ENCODE measurements around the gene RALY. TPM values are rescaled to one million over a fixed set of nuclear protein-coding genes. Genes with fewer than 3 reads are reported as not detected.

Gene RALY
- polyA plus RNA-seq, 2 donors: 90.6 to 118 TPM

- H3K4me1 ChIP-seq (ENCODE audit: control insufficient read depth in 2 of 2, insufficient read depth in 2 of 2, low read length in 1 of 2): no peaks in the 10 kb centered on the region
- peaks cover 14 to 32% of the 10 kb centered on the region in 2 donors for H3K36me3 ChIP-seq (ENCODE audit: control insufficient read depth in 2 of 2, insufficient read depth in 2 of 2, low read length in 1 of 2)
- no peak overlapping the region for H3K27ac ChIP-seq (ENCODE audit: low read depth in 2 of 2, low read length in 1 of 2)
- no peaks in the 10 kb centered on the region for H3K9me3 ChIP-seq (ENCODE audit: control insufficient read depth in 2 of 2, insufficient read depth in 1 of 2, low read depth in 1 of 2, low read length in 1 of 2)
- H3K4me3 ChIP-seq (ENCODE audit: low read depth in 1 of 2, low read length in 2 of 2): no peak overlapping the region
- H3K27me3 ChIP-seq (ENCODE audit: control insufficient read depth in 1 of 2, insufficient read depth in 2 of 2, low read length in 2 of 2): no peaks in the 10 kb centered on the region
- 53 to 75% methylated on average over 3 of the region's 3 CpGs for WGBS, 2 donors
Observed at GRCh38 chr20:34100576-34100975, 106.9 kb downstream of the RALY start.

DNA sequence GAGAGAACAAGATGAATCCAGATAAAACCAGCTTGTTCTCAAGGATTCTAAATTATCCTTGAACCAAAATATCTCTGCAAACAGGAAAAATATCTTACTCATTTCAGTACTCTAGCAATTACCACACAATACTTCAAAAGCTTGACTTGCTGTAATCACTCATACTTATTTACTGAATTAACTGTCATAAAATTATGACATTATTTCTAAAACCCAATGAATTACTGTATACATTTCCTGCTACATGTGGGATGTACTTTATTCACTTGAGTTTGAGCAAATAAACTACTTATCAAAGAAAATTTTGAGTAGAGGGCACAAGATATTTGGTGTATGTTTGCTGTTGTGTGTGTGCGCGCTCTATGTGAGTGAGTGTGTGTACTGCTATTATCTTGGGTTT, 108.6 kb downstream of the RALY start:
- WGBS, 2 donors: 96 to 98% methylated on average over 2 of the region's 2 CpGs
- no peak overlapping the region for H3K4me3 ChIP-seq (ENCODE audit: low read depth in 1 of 2, low read length in 2 of 2)
- H3K36me3 ChIP-seq (ENCODE audit: control insufficient read depth in 2 of 2, insufficient read depth in 2 of 2, low read length in 1 of 2): peaks cover 6 to 23% of the 10 kb centered on the region in 2 donors
- H3K9me3 ChIP-seq (ENCODE audit: control insufficient read depth in 2 of 2, insufficient read depth in 1 of 2, low read depth in 1 of 2, low read length in 1 of 2): no peaks in the 10 kb centered on the region
- no peaks in the 10 kb centered on the region for H3K4me1 ChIP-seq (ENCODE audit: control insufficient read depth in 2 of 2, insufficient read depth in 2 of 2, low read length in 1 of 2)
- H3K27ac ChIP-seq (ENCODE audit: low read depth in 2 of 2, low read length in 1 of 2): no peak overlapping the region
- H3K27me3 ChIP-seq (ENCODE audit: control insufficient read depth in 1 of 2, insufficient read depth in 2 of 2, low read length in 2 of 2): no peaks in the 10 kb centered on the region

DNA sequence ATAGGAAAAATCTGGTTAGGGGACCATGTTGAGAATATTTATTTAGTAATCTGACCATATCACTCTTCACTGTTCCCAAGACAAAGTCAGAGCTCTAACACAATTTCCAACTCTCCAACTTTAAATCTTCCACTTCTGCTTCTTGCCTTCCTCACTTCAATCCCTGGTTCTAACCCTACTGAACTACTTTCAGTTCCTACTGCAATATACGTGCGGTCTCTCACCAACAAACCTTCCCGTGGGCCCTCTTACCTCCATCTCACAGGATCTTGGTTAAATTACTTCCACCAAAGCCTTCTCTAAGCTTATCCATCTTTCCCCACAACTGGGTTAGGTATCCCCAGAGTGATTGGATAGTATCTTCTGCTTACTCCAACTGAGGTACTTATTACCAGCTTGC, 110.3 kb downstream of the RALY start:
- WGBS, 2 donors: 87 to 91% methylated on average over 3 of the region's 3 CpGs
- Histone ChIP-seq H3K27ac (ENCODE audit: low read depth in 2 of 2, low read length in 1 of 2) (no peak overlapping the region), H3K4me3 (ENCODE audit: low read depth in 1 of 2, low read length in 2 of 2) (no peak overlapping the region), H3K4me1 (ENCODE audit: control insufficient read depth in 2 of 2, insufficient read depth in 2 of 2, low read length in 1 of 2) (no peaks in the 10 kb centered on the region), H3K27me3 (ENCODE audit: control insufficient read depth in 1 of 2, insufficient read depth in 2 of 2, low read length in 2 of 2) (no peaks in the 10 kb centered on the region), H3K9me3 (ENCODE audit: control insufficient read depth in 2 of 2, insufficient read depth in 1 of 2, low read depth in 1 of 2, low read length in 1 of 2) (no peaks in the 10 kb centered on the region), H3K36me3 (ENCODE audit: control insufficient read depth in 2 of 2, insufficient read depth in 2 of 2, low read length in 1 of 2) (peaks cover 6 to 23% of the 10 kb centered on the region in 2 donors)

- no peaks in the 10 kb centered on the region for H3K9me3 ChIP-seq (ENCODE audit: control insufficient read depth in 2 of 2, insufficient read depth in 1 of 2, low read depth in 1 of 2, low read length in 1 of 2)
- H3K36me3 ChIP-seq (ENCODE audit: control insufficient read depth in 2 of 2, insufficient read depth in 2 of 2, low read length in 1 of 2): peaks cover 6 to 18% of the 10 kb centered on the region in 2 donors
- WGBS, 2 donors: 93 to 97% methylated on average over 3 of the region's 3 CpGs
- H3K27ac ChIP-seq (ENCODE audit: low read depth in 2 of 2, low read length in 1 of 2): no peak overlapping the region
- H3K4me1 ChIP-seq (ENCODE audit: control insufficient read depth in 2 of 2, insufficient read depth in 2 of 2, low read length in 1 of 2): no peaks in the 10 kb centered on the region
- no peak overlapping the region for H3K4me3 ChIP-seq (ENCODE audit: low read depth in 1 of 2, low read length in 2 of 2)
- no peaks in the 10 kb centered on the region for H3K27me3 ChIP-seq (ENCODE audit: control insufficient read depth in 1 of 2, insufficient read depth in 2 of 2, low read length in 2 of 2)
Observed at GRCh38 chr20:34105978-34106675, 112.4 kb downstream of the RALY start.

GRCh38 chr20:34108616-34109174, 115.0 kb downstream of the RALY start:
- H3K27ac ChIP-seq (ENCODE audit: low read depth in 2 of 2, low read length in 1 of 2): no peak overlapping the region
- H3K4me3 ChIP-seq (ENCODE audit: low read depth in 1 of 2, low read length in 2 of 2): no peak overlapping the region
- H3K27me3 ChIP-seq (ENCODE audit: control insufficient read depth in 1 of 2, insufficient read depth in 2 of 2, low read length in 2 of 2): no peaks in the 10 kb centered on the region
- peaks cover 4 to 10% of the 10 kb centered on the region in 2 donors for H3K36me3 ChIP-seq (ENCODE audit: control insufficient read depth in 2 of 2, insufficient read depth in 2 of 2, low read length in 1 of 2)
- 77% methylated on average over 4 of the region's 4 CpGs for WGBS, 2 donors
- no peaks in the 10 kb centered on the region for H3K4me1 ChIP-seq (ENCODE audit: control insufficient read depth in 2 of 2, insufficient read depth in 2 of 2, low read length in 1 of 2)
- no peaks in the 10 kb centered on the region for H3K9me3 ChIP-seq (ENCODE audit: control insufficient read depth in 2 of 2, insufficient read depth in 1 of 2, low read depth in 1 of 2, low read length in 1 of 2)

DNA sequence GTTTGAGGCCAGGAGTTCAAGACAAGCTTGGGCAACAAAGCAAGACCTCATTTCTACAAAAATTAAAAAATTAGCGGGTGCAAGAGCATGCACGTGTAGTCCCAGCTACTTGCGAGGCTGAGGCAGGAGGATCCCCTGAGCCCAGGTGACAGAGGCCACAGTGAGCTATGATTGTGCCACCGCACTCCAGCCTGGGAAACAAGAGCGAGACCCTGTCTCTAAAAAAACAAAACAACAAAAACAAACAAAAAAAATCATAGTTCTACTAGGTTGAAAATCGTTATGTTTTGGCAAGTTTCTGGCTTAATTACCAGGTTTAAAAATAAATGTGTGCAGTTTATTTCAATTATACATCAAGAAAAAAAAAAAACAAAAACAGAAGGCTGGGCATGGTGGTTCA, 115.7 kb downstream of the RALY start:
- no peaks in the 10 kb centered on the region for H3K27me3 ChIP-seq (ENCODE audit: control insufficient read depth in 1 of 2, insufficient read depth in 2 of 2, low read length in 2 of 2)
- no peaks in the 10 kb centered on the region for H3K9me3 ChIP-seq (ENCODE audit: control insufficient read depth in 2 of 2, insufficient read depth in 1 of 2, low read depth in 1 of 2, low read length in 1 of 2)
- 84 to 87% methylated on average over 6 of the region's 6 CpGs for WGBS, 2 donors
- H3K36me3 ChIP-seq (ENCODE audit: control insufficient read depth in 2 of 2, insufficient read depth in 2 of 2, low read length in 1 of 2): peaks cover 0 to 6% of the 10 kb centered on the region in 2 donors
- H3K27ac ChIP-seq (ENCODE audit: low read depth in 2 of 2, low read length in 1 of 2): no peak overlapping the region
- no peaks in the 10 kb centered on the region for H3K4me1 ChIP-seq (ENCODE audit: control insufficient read depth in 2 of 2, insufficient read depth in 2 of 2, low read length in 1 of 2)
- no peak overlapping the region for H3K4me3 ChIP-seq (ENCODE audit: low read depth in 1 of 2, low read length in 2 of 2)

DNA sequence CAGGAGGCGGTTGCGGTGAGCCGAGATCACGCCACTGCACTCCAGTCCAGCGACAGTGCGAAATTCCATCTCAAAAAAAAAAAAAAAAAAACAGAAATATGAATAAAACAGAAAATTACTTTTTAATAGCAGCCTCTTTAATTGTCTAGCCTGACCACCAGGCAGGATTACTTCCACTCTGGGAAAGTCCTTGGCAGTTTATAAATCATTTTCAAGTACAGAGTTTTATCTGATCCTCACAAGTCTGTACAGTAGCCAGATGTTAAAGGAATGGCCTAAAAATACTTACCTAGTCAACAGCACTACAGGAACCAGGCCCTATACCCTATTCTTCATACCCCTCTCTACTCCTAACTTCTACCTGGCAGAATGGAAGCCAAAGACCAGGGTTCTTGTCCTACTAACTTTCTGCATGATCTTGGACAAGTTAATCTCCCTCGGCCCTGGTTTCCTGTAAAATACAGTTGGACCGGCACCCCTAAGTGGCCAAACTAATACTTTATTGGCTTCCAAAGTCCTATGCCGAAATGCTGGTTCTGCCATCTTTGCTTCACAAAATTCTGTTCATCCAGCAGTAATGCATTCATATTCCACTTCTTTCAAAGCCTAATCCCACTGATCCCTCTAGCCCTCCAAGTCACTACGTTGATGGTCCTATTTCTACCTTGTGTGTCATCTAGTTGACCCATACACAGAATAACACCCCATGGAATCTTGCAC, 116.5 kb downstream of the RALY start:
- H3K27me3 ChIP-seq (ENCODE audit: control insufficient read depth in 1 of 2, insufficient read depth in 2 of 2, low read length in 2 of 2): no peaks in the 10 kb centered on the region
- no peaks in the 10 kb centered on the region for H3K4me1 ChIP-seq (ENCODE audit: control insufficient read depth in 2 of 2, insufficient read depth in 2 of 2, low read length in 1 of 2)
- H3K4me3 ChIP-seq (ENCODE audit: low read depth in 1 of 2, low read length in 2 of 2): peak overlapping the region in 1 of 2 donors; percentile 99
- H3K36me3 ChIP-seq (ENCODE audit: control insufficient read depth in 2 of 2, insufficient read depth in 2 of 2, low read length in 1 of 2): peaks cover 0 to 3% of the 10 kb centered on the region in 2 donors
- peak overlapping the region in 1 of 2 donors; percentile 8 for H3K27ac ChIP-seq (ENCODE audit: low read depth in 2 of 2, low read length in 1 of 2)
- H3K9me3 ChIP-seq (ENCODE audit: control insufficient read depth in 2 of 2, insufficient read depth in 1 of 2, low read depth in 1 of 2, low read length in 1 of 2): no peaks in the 10 kb centered on the region
- 69 to 80% methylated on average over 10 of the region's 10 CpGs for WGBS, 2 donors

GRCh38 chr20:34110745-34111641, 117.3 kb downstream of the RALY start:
- no peaks in the 10 kb centered on the region for H3K9me3 ChIP-seq (ENCODE audit: control insufficient read depth in 2 of 2, insufficient read depth in 1 of 2, low read depth in 1 of 2, low read length in 1 of 2)
- no peaks in the 10 kb centered on the region for H3K4me1 ChIP-seq (ENCODE audit: control insufficient read depth in 2 of 2, insufficient read depth in 2 of 2, low read length in 1 of 2)
- peak overlapping the region; percentile 93 to 99 for H3K4me3 ChIP-seq (ENCODE audit: low read depth in 1 of 2, low read length in 2 of 2)
- no peaks in the 10 kb centered on the region for H3K27me3 ChIP-seq (ENCODE audit: control insufficient read depth in 1 of 2, insufficient read depth in 2 of 2, low read length in 2 of 2)
- peak overlapping the region; percentile 89 to 97 for H3K27ac ChIP-seq (ENCODE audit: low read depth in 2 of 2, low read length in 1 of 2)
- H3K36me3 ChIP-seq (ENCODE audit: control insufficient read depth in 2 of 2, insufficient read depth in 2 of 2, low read length in 1 of 2): peaks cover 0 to 2% of the 10 kb centered on the region in 2 donors
- WGBS, 2 donors: 2% methylated on average over 22 of the region's 22 CpGs
